Naive thymus-derived CD8-positive, alpha-beta T cell (primary cell): ENCODE results near the gene TNK1. TPM values are rescaled to one million over a fixed set of nuclear protein-coding genes. Genes with fewer than 3 reads are reported as not detected.
A peak's percentile ranks its signal among the peaks of the same experiment; 100 is the strongest.
"Not testable (repeated sequence)": the region's sequence is repeated elsewhere in the genome, so short reads cannot be mapped to it uniquely, and the experiment has no call there.

Source experiments
- ATAC-seq, 2 donors: fragments of 150-1000 bp; cut with Tn5 transposase in 1 of 2; sonication (Bioruptor Pico), chemical (Tn5 transposase) in 1 of 2; 1 replicate in 1 of 2; 2 replicates in 1 of 2; pipeline ENCODE4 v1.10.0; 2021; ENCODE audit warnings: mild to moderate bottlenecking in 2 of 2, moderate library complexity in 2 of 2
- POLR2A ChIA-PET: fragments of 350-600 bp; sonication (Branson Sonifier 250); formaldehyde crosslinking; loops from one replicate; lab custom pipeline; 2021; ENCODE audit warnings: antibody characterized with exemption; lab: Charles Lee
- DNase-seq, 10 donors: peaks; one replicate each; pipeline versions ENCODE4 v3.0.0 to v3.0.0-alpha.2; 2020 to 2022
- H3K27ac Mint-ChIP-seq, 10 donors: one replicate each; pipeline ENCODE4 v1.8.0; 2020 to 2022; ENCODE audit warnings: mild to moderate bottlenecking in 10 of 10, mixed read lengths in 10 of 10, moderate library complexity in 4 of 10, inconsistent platforms in 1 of 10
- H3K27me3 Mint-ChIP-seq, 5 donors: one replicate each; pipeline ENCODE4 v1.8.0; 2021 to 2022; ENCODE audit warnings: mixed read lengths in 5 of 5
- H3K36me3 Mint-ChIP-seq, 3 donors: one replicate each; pipeline ENCODE4 v1.8.0; 2020 to 2022; ENCODE audit warnings: mixed read lengths in 3 of 3, mild to moderate bottlenecking in 2 of 3, inconsistent platforms in 1 of 3
- H3K4me1 Mint-ChIP-seq, 4 donors: one replicate each; pipeline ENCODE4 v1.8.0; 2021 to 2022; ENCODE audit warnings: mixed read lengths in 4 of 4
- H3K4me3 Mint-ChIP-seq, 10 donors: one replicate each; pipeline ENCODE4 v1.8.0; 2020 to 2022; ENCODE audit warnings: mild to moderate bottlenecking in 10 of 10, mixed read lengths in 10 of 10, moderate library complexity in 6 of 10, inconsistent platforms in 1 of 10
- H3K9me3 Mint-ChIP-seq, 9 donors: one replicate each; pipeline ENCODE4 v1.8.0; 2020 to 2022; ENCODE audit warnings: mixed read lengths in 9 of 9, mild to moderate bottlenecking in 3 of 9, inconsistent platforms in 1 of 9, moderate library complexity in 1 of 9
- polyA plus RNA-seq, 3 donors: library from polyadenylated mRNA; unstranded; fragments of 300-500 nt; fragmentation: Illumina TruSeq; gene quantifications; one replicate each; pipeline ENCODE4 v1.2.3, GENCODE V29; 2021
- total RNA-seq, 8 experiments: library from RNA in 2 of 8; stranded (reverse) in 2 of 8; gene quantifications; one replicate each; pipeline ENCODE4 v1.2.3 and lab custom pipeline; 2021 to 2026

TNK1 gene
- total and polyA plus RNA-seq, 5 experiments from 2014 or later = 5.8 to 23.1 (median 8.5) TPM

- peak; percentile 68 to 90 (median 82) for DNase-seq
- Mint-ChIP-seq H3K9me3 (no peaks in the 10 kb centered on the region), H3K4me3 (no peak overlapping the region), H3K27me3 (no peaks in the 10 kb centered on the region), H3K36me3 (peaks cover 0 to 7% (median 0%) of the 10 kb centered on the region in 3 donors), H3K27ac (peak overlapping the region in 5 of 10 donors; percentile 29 to 78 (median 64)), H3K4me1 (peaks cover 13 to 42% (median 34%) of the 10 kb centered on the region in 4 donors)
- peak; percentile 57 to 76 for ATAC-seq
- POLR2A ChIA-PET = interaction anchor here (0.6 to 5.1 kb wide), 17 partner anchors 19 to 233 kb away, joined by 3 to 65 read pairs (median 6); partner anchors contain the start of genes ACAP1, FGF11, GPS2 and PLSCR3
Observed at GRCh38 chr17:7356072-7356549, 24.8 kb upstream of the TNK1 start.

- Mint-ChIP-seq H3K36me3 (peaks cover 0 to 4% (median 0%) of the 10 kb centered on the region in 3 donors), H3K4me1 (peaks cover 13 to 37% (median 32%) of the 10 kb centered on the region in 4 donors), H3K9me3 (no peaks in the 10 kb centered on the region), H3K27me3 (peaks cover 0 to 4% (median 0%) of the 10 kb centered on the region in 5 donors), H3K27ac (peak overlapping the region in 1 of 10 donors; percentile 64), H3K4me3 (no peak overlapping the region)
- no peak for ATAC-seq
- POLR2A ChIA-PET = interaction anchor here (0.6 to 5.1 kb wide), 9 partner anchors 20 to 128 kb away, joined by 3 to 65 read pairs (median 7); partner anchors contain the start of genes ACAP1, FGF11, PLSCR3 and POLR2A
- DNase-seq = no peak
Observed at GRCh38 chr17:7356756-7357155, 24.1 kb upstream of the TNK1 start.

GRCh38 chr17:7357381-7357780 is 23.5 kb upstream of the TNK1 start:
- Mint-ChIP-seq H3K9me3 (no peaks in the 10 kb centered on the region), H3K4me3 (no peak overlapping the region), H3K36me3 (peaks cover 0 to 4% (median 0%) of the 10 kb centered on the region in 3 donors), H3K4me1 (peaks cover 13 to 35% (median 30%) of the 10 kb centered on the region in 4 donors), H3K27me3 (peaks cover 0 to 7% (median 0%) of the 10 kb centered on the region in 5 donors), H3K27ac (peak overlapping the region in 1 of 10 donors; percentile 50)
- POLR2A ChIA-PET = interaction anchor here (0.7 kb wide), 1 partner anchor 113 kb away, joined by 4 read pairs; no protein-coding TSS in a partner anchor
- DNase-seq (no peak), ATAC-seq (no peak)

GRCh38 chr17:7361906-7362305 is 19.0 kb upstream of the TNK1 start:
- Mint-ChIP-seq H3K27me3 (peaks cover 0 to 7% (median 0%) of the 10 kb centered on the region in 5 donors), H3K27ac (peak overlapping the region in 1 of 10 donors; percentile 73), H3K4me1 (peaks cover 0 to 2% (median 0%) of the 10 kb centered on the region in 4 donors), H3K9me3 (no peaks in the 10 kb centered on the region), H3K4me3 (no peak overlapping the region), H3K36me3 (no peaks in the 10 kb centered on the region)
- POLR2A ChIA-PET = interaction anchor here (0.7 to 1.6 kb wide), 5 partner anchors 22 to 118 kb away, joined by 3 to 8 read pairs (median 4); partner anchors contain the start of genes CHRNB1 and ZBTB4
- ATAC-seq = no peak
- no peak for DNase-seq

- DNase-seq = no peak
- POLR2A ChIA-PET = no interaction called here
- Mint-ChIP-seq H3K4me3 (no peak overlapping the region), H3K4me1 (no peaks in the 10 kb centered on the region), H3K27me3 (peaks cover 0 to 7% (median 0%) of the 10 kb centered on the region in 5 donors), H3K9me3 (no peaks in the 10 kb centered on the region), H3K36me3 (no peaks in the 10 kb centered on the region), H3K27ac (no peak overlapping the region)
- ATAC-seq = no peak
Observed at GRCh38 chr17:7363311-7363710, 17.6 kb upstream of the TNK1 start.

- DNase-seq, POLR2A ChIA-PET: not testable (repeated sequence)
Observed at GRCh38 chr17:7365963-7366362, 14.9 kb upstream of the TNK1 start.

GRCh38 chr17:7367083-7367482 is 13.8 kb upstream of the TNK1 start:
- Mint-ChIP-seq H3K36me3 (no peaks in the 10 kb centered on the region), H3K4me1 (no peaks in the 10 kb centered on the region), H3K4me3 (no peak overlapping the region), H3K27me3 (peaks cover 0 to under 1% (median 0%) of the 10 kb centered on the region in 5 donors), H3K27ac (no peak overlapping the region), H3K9me3 (no peaks in the 10 kb centered on the region)
- no peak for DNase-seq
- no peak for ATAC-seq
- POLR2A ChIA-PET = no interaction called here

More at GRCh38 chr17:7365963-7366362, 14.9 kb upstream of the TNK1 start:
- not testable (repeated sequence) for H3K36me3 Mint-ChIP-seq, H3K9me3 Mint-ChIP-seq, H3K4me1 Mint-ChIP-seq, H3K27me3 Mint-ChIP-seq, H3K27ac Mint-ChIP-seq, ATAC-seq, H3K4me3 Mint-ChIP-seq

- H3K27me3 Mint-ChIP-seq = no peaks in the 10 kb centered on the region
- no peak overlapping the region for H3K27ac Mint-ChIP-seq
- DNase-seq (no peak), ATAC-seq (no peak)
- no peaks in the 10 kb centered on the region for H3K4me1 Mint-ChIP-seq
- H3K9me3 Mint-ChIP-seq = no peaks in the 10 kb centered on the region
- H3K36me3 Mint-ChIP-seq = no peaks in the 10 kb centered on the region
- no peak overlapping the region for H3K4me3 Mint-ChIP-seq
- POLR2A ChIA-PET = no interaction called here
Observed at GRCh38 chr17:7367918-7368598, 12.8 kb upstream of the TNK1 start.

GRCh38 chr17:7368599-7368994 is 12.3 kb upstream of the TNK1 start:
- H3K36me3 Mint-ChIP-seq, DNase-seq, H3K27me3 Mint-ChIP-seq, ATAC-seq, H3K4me1 Mint-ChIP-seq, H3K4me3 Mint-ChIP-seq, H3K9me3 Mint-ChIP-seq: not testable (repeated sequence)
- POLR2A ChIA-PET = interaction anchor here (1.1 kb wide), 1 partner anchor 16 kb away, joined by 3 read pairs; no protein-coding TSS in a partner anchor
- H3K27ac Mint-ChIP-seq = peak overlapping the region in 1 of 10 donors; percentile 51

- DNase-seq = no peak
- H3K36me3 Mint-ChIP-seq = no peaks in the 10 kb centered on the region
- H3K27ac Mint-ChIP-seq = peak overlapping the region in 1 of 10 donors; percentile 25
- H3K4me1 Mint-ChIP-seq = no peaks in the 10 kb centered on the region
- H3K9me3 Mint-ChIP-seq = no peaks in the 10 kb centered on the region
- POLR2A ChIA-PET = interaction anchor here (1.1 kb wide), 1 partner anchor 15 kb away, joined by 3 read pairs; no protein-coding TSS in a partner anchor
- no peak overlapping the region for H3K4me3 Mint-ChIP-seq
- H3K27me3 Mint-ChIP-seq = peaks cover 0 to 3% (median 0%) of the 10 kb centered on the region in 5 donors
- ATAC-seq = no peak
Observed at GRCh38 chr17:7369825-7370224, 11.1 kb upstream of the TNK1 start.

GRCh38 chr17:7370853-7371252 is 10.0 kb upstream of the TNK1 start:
- no peak for ATAC-seq
- no peak for DNase-seq
- POLR2A ChIA-PET = interaction anchor here (0.6 kb wide), 1 partner anchor 82 kb away, joined by 3 read pairs; no protein-coding TSS in a partner anchor

GRCh38 chr17:7374353-7374752 is 6.5 kb upstream of the TNK1 start:
- Mint-ChIP-seq H3K4me1 (no peaks in the 10 kb centered on the region), H3K36me3 (peaks cover 0 to 5% (median 4%) of the 10 kb centered on the region in 3 donors), H3K4me3 (no peak overlapping the region), H3K27me3 (peaks cover 5 to 23% (median 7%) of the 10 kb centered on the region in 5 donors), H3K27ac (no peak overlapping the region), H3K9me3 (peaks cover 0 to 5% (median 0%) of the 10 kb centered on the region in 9 donors)
- ATAC-seq (no peak), DNase-seq (no peak)
- POLR2A ChIA-PET = interaction anchor here (1.0 kb wide), 1 partner anchor 10 kb away, joined by 4 read pairs; no protein-coding TSS in a partner anchor

More at GRCh38 chr17:7370853-7371252, 10.0 kb upstream of the TNK1 start:
- H3K4me1 Mint-ChIP-seq = no peaks in the 10 kb centered on the region
- H3K36me3 Mint-ChIP-seq = no peaks in the 10 kb centered on the region
- peak overlapping the region in 1 of 10 donors; percentile 38 for H3K27ac Mint-ChIP-seq
- no peak overlapping the region for H3K4me3 Mint-ChIP-seq
- H3K27me3 Mint-ChIP-seq = peaks cover 0 to 3% (median 0%) of the 10 kb centered on the region in 5 donors
- H3K9me3 Mint-ChIP-seq = no peaks in the 10 kb centered on the region
